GM19324 (cell line): ENCODE measurements around the gene FKRP.
A peak's percentile ranks its signal among the peaks of the same experiment; 100 is the strongest.

ENCODE experiments used
- ATAC-seq: cut with Tn5 transposase; IDR thresholded peaks from one replicate; pipeline ENCODE4 v1.9.1; 2021; ENCODE audit warnings: mild to moderate bottlenecking, moderate library complexity; ENCODE audit not compliant: unreplicated experiment, low FRiP score

FKRP gene

GRCh38 chr19:46731007-46731501, 14.8 kb upstream of the FKRP start:
- ATAC-seq, result no peak

DNA sequence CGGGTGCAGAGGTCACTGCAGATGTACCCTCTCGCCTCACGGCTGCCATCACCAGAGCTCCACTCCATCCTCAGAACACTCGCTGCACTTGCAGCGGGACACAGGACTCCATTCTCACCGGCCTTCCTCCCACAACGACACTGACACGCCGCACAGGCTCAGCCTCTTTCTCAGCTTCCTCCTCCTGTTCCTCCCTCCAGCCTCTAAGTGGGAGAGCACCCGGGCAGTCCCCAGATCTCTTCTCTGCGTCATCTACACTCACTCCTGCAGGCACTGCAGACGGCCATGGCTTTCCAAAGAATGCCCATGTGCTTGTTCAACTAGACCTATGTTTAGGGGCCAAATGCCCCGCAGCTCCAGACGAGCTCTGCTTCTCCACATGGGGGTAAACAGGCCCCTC, 14.3 kb upstream of the FKRP start:
- no peak for ATAC-seq

DNA sequence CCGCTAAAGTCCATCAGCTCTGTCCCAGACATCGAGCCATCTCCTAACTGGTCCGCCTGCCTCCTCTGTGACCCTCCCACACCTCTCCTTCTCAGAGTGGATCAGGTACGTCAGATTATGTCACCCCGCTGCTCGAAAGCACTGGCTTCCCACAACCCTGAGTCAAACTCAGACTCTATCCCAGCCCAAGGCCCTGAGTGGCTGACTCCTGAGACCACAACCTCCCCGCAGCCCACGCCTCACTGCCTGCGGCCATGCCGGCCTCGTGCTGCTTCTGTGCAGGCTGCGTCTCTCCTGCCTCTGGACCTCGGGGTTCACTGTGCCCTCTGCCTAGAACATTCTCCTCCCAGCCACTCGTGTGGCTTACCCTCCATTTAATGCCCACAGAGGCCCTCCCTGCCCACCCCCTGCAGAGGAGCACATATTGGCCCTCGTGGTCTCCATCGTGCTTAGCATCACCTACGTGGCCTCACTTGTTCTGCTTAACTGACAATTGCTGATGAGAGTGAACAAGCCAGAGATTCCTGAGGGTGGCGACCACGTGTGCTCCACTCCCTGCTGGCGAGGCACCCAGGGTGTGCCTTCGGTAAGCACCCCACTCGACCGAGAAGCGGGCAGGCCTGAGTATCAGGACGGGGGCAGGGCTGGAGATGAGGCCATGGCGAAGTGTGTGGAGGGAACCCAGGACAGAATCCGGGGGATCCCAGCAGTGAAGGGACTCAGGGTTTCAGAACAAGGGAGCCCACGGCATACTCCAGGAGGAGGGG, 13.5 kb upstream of the FKRP start:
- ATAC-seq, result no peak

DNA sequence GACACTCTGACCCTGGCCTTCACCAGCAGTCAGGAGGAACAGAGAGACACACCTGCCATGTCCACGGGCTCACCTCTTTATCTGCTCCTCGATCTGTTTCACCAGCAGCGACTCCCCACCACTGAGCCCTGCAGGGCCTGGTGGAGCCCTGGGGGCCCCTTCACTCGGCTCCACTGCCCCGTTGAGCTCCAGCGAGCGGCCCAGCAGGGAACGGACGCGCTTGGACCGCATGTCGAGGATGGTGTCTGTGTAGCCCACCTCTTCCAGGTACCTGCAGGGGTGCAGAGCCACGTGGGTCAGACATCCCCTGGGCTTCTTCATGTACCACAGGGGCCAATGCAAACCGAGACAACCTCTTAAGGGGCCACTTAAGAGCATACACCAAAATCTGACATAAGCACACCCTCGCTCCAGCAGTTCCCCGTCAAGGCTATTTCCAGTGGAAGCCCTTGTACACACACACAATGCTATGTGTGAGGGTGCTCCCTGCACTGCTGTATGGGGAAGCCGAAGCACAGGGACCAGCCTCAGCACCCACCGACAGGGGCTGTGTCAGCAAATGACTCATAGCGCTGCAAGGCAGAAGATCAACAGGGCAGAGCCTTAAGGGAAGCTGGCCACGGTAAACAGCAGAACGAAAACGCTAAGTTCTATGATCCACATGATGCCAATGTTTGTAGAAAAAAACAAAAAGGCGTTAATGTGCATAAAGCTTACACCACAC, 12.7 kb upstream of the FKRP start:
- no peak for ATAC-seq

DNA sequence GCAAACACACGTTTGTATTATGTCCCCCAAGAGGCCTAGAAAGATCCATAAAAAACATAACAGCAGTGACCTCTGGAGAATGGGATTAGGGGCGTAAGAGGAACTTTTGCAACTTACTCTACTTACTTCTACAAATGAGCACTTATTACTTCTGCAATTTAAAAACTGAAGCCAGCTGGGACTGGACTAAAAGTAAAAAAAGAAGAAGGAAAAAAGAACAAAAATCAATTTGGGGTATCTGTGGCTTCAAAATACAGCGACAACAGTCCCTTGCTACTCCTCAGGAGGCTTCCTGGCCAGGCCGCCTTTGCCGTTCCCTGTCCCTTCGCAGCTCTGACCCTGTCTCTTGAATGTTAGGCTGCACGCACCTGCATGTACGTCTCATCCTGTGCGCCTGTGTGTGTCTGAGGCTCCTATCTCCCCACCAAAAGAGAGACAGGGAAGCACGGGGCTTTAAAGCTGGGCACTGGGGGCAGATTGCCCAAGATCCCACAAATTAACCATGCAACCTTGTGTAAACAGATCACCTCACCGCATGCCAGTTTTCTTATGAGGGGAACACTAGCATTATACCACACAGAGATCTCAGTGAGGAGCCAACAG, 12.1 kb upstream of the FKRP start:
- ATAC-seq, result no peak

DNA sequence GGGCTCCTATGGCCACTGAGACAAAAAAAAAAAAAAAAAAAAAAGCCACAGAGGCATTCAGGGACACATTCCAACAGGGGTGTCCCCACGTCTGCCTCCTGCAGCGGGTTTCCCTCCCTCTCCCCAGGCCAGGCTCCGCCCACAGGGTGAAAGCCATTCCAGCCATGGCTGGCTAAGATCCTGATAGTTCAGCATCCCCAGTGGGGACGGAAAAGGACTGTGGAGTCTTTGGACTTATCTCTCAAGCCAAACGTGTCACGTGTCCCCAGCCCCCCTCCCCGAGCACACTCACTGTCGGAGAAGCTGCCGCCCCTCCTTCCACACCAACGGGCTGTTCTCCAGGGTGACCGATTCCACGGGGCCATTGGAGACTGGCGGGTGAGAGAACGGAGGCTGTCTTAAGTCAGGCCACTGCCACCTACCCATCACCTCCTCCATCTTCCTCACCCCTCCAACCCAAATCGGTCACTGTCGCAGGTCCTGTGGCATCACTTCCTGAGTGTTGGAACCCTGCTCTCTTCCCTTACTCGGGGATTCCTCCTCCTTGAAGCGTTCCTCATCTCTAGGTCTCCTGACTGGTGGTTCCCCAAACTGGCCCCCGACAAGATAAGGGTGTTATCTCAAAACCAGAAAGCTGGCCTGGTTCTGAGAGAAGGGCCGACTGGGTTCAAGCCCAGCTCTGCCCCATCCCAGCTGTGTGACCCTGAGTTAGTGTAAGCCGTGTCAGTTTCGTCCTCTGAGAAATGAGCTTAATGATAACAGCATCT, 9.1 kb upstream of the FKRP start:
- no peak for ATAC-seq

GRCh38 chr19:46737298-46737654, 8.6 kb upstream of the FKRP start:
- no peak for ATAC-seq

DNA sequence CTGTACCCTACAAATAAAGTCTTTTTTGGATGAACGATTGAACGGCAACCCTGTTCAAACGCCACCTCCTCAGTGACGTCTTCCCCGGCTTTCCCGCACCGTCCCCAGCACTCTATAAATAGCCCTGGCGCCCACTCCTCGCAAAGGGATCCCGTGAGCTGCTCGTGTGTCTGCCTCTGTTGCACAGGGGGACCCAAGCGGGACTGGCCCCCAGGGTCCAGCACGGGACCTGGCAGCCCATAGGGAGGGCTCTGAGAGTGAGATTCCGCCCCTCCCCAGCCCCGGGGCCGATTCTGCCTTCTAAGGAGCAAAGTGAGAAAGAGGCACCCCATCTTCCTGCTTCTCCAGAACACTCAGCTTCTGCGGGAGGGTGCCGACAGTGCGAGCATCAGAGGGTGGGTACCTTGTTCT, 8.1 kb upstream of the FKRP start:
- no peak for ATAC-seq

GRCh38 chr19:46739290-46739771, 6.5 kb upstream of the FKRP start:
- no peak for ATAC-seq

- ATAC-seq, result no peak
Observed at GRCh38 chr19:46741447-46741846, 4.4 kb upstream of the FKRP start.

DNA sequence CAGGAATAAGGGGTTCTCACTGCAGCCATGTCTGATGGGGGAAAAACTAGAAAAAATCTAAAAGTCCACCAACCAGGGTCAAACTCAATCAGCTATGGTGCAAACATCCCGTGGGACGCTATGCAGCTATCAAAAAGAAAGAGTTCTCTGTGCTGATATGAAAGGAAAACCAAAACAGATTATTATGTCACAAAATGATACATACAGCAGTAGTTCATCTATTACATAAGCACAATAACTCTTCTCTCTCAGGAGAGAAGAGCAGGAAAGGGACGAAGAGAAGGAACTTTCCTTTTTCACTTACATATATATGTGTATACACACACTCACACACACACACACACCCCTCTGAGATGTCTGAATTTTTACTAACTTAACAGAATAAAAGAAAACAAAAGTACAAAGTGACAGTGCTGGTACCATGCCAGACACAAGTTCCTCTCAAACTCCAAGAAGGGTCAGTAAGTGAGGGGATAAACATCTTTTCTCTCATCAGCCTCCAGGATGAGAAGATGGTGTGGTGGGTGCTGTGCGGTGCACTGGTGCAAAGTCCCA, 2.9 kb upstream of the FKRP start:
- ATAC-seq, result no peak

GRCh38 chr19:46744005-46744691, 1.7 kb upstream of the FKRP start:
- ATAC-seq, result no peak

- ATAC-seq, result no peak
Observed at GRCh38 chr19:46745030-46745429, 827 bp upstream of the FKRP start.

- peak; percentile 76 for ATAC-seq
Observed at GRCh38 chr19:46746281-46747057, 612 bp downstream of the FKRP start, which contains the start of gene STRN4. TSS of gene STRN4 (minus strand) at chr19:46746450. CDS start at chr19:46746430, 20 bp downstream.

- ATAC-seq, result no peak
Observed at GRCh38 chr19:46748325-46749109, 2.7 kb downstream of the FKRP start.

DNA sequence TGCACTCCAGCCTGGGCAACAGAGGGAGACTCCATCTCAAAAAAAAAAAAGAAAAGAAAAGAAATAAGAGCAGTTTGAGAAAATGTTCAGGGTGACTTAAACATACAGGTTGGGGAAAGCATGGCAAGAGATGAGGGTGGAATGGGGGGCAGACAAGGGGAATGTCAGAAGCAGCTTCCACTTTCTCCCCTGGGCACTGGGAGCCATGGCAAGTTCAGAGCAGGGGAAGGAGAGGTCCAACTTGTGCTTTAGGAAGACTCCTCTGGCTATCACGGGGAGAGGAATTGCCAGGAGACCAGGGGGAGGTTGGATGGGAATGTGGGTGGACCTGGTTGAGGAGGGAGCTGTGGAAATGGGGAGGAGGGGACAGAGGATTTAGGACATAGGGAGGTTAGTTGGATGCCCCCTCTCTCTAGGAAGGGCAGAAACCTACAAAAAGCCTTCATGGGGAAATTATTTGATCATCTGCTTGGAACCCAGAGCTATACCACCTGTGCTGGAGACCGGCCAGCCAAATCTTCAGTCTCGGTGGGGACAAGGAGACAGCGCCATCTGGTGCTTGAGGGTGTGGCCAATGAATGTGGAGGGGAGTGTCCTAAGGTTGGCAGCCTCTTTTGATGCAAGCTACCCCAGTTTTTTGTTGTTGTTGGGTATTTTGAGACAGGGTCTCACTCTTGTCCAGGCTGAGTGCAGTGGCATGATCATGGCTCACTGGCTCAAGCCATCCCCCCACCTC, 7.7 kb downstream of the FKRP start:
- ATAC-seq, result no peak

DNA sequence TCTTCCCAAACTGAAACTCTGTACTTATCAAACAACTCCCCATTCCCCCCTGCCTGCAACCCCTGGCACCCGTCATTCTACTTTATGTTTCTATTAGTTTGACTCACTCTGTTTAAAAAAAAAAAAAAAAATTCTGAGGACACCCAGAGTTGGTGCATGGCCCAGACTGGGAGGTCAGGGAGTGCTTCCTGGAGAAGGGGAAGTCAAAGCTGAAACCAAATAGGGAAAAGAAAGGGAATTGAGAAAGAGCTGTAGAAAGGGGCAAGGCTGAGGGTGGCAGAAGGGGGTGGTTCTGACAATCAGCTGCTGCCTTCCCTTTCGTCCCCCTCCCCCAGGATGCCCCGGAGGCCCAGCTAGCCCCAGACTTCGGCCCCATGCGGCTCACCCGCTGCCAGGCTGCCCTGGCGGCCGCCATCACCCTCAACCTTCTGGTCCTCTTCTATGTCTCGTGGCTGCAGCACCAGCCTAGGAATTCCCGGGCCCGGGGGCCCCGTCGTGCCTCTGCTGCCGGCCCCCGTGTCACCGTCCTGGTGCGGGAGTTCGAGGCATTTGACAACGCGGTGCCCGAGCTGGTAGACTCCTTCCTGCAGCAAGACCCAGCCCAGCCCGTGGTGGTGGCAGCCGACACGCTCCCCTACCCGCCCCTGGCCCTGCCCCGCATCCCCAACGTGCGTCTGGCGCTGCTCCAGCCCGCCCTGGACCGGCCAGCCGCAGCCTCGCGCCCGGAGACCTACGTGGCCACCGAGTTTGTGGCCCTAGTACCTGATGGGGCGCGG, 9.4 kb downstream of the FKRP start:
- ATAC-seq, result no peak
